ENCODE results near the gene RARB.

RARB gene

DNA sequence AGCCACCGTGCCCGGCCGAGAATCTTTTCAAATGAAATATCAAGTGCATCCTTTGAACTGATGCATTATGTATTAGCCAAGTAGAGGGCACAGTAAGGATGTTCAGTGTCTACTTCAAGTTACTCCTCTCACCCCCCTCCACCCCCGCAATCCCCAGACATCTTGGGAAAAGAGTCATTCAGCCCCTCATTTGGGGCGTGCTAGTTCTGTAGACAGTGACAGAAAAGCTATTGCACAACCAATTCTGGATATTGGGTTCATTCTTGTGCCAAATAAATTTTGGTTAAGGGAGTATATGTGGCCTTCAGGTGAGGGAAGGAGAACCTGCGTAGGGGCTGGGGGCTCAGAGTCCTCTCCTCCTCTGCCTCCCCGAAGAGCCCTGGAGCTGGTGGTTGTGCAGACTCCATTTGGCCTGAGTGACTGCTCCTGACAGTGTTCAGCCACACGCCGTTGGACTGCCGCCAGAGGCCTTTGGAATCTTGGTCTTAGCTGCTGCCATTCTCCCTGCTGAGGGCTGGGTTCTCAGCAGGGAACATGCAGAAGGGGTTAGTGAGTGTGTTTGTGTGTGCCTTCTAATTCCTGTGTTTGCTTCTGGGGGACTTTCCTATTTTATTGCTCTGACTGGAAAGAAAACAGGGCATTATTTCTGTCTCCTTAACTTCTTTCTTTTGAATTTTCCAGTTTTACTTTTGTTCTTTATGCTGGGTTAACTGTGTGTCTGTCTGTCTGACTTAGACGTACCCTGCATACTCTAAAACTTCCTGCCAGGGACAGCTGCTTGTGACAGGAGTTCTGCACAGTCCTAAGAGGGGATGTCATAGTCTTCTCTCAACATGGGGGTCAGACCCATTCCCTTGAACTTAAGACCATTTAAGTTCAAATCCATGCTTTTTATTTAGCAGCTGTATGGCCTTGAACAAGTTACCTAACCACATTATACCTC, 21.0 kb downstream of the RARB start:
- TF ChIP-seq, protein P1, sequence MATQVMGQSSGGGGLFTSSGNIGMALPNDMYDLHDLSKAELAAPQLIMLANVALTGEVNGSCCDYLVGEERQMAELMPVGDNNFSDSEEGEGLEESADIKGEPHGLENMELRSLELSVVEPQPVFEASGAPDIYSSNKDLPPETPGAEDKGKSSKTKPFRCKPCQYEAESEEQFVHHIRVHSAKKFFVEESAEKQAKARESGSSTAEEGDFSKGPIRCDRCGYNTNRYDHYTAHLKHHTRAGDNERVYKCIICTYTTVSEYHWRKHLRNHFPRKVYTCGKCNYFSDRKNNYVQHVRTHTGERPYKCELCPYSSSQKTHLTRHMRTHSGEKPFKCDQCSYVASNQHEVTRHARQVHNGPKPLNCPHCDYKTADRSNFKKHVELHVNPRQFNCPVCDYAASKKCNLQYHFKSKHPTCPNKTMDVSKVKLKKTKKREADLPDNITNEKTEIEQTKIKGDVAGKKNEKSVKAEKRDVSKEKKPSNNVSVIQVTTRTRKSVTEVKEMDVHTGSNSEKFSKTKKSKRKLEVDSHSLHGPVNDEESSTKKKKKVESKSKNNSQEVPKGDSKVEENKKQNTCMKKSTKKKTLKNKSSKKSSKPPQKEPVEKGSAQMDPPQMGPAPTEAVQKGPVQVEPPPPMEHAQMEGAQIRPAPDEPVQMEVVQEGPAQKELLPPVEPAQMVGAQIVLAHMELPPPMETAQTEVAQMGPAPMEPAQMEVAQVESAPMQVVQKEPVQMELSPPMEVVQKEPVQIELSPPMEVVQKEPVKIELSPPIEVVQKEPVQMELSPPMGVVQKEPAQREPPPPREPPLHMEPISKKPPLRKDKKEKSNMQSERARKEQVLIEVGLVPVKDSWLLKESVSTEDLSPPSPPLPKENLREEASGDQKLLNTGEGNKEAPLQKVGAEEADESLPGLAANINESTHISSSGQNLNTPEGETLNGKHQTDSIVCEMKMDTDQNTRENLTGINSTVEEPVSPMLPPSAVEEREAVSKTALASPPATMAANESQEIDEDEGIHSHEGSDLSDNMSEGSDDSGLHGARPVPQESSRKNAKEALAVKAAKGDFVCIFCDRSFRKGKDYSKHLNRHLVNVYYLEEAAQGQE (IDR thresholded peaks at IDR 0.05; ENCODE audit: insufficient replicate concordance, low read depth) = no peak
- no peak for TF ChIP-seq GABPA (IDR thresholded peaks at IDR 0.05; ENCODE audit: low read depth)
- no peak for TF ChIP-seq SPI1 (IDR thresholded peaks at IDR 0.05; ENCODE audit: borderline replicate concordance, low read depth)
- no peak overlapping the region for H3K27ac ChIP-seq (replicated peaks)
- no peak for DNase-seq (ENCODE audit: low read depth in 1 of 2, low spot score in 1 of 2)
- H3K4me3 ChIP-seq (replicated peaks; ENCODE audit: insufficient read depth, low read length) = no peak overlapping the region
- H3K27me3 ChIP-seq (ENCODE audit: insufficient read depth, poor library complexity, severe bottlenecking) = no peaks in the 10 kb centered on the region

DNA sequence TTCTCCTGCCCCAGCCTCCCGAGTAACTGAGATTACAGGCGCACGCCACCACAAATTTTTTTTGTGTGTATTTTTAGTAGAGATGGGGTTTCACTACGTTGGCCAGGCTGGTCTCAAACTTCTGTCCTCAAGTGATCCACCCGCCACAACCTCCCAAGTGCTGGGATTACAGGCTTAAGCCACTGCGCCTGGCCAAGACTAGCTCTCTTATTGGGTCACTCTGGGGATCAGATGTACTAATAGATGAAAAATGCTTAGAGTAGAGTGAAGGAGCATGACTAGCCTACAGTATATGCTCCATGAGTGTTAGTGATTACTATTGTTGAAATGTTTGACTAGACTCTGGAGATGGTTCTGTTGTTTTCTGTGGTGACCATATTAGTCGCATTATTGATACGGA, 21.8 kb downstream of the RARB start:
- Histone ChIP-seq H3K27me3 (ENCODE audit: insufficient read depth, poor library complexity, severe bottlenecking) (no peaks in the 10 kb centered on the region), H3K27ac (replicated peaks) (no peak overlapping the region), H3K4me3 (replicated peaks; ENCODE audit: insufficient read depth, low read length) (no peak overlapping the region)
- TF ChIP-seq, protein P1 (IDR thresholded peaks at IDR 0.05; ENCODE audit: insufficient replicate concordance, low read depth) = no peak
- DNase-seq (ENCODE audit: low read depth in 1 of 2, low spot score in 1 of 2) = no peak

DNA sequence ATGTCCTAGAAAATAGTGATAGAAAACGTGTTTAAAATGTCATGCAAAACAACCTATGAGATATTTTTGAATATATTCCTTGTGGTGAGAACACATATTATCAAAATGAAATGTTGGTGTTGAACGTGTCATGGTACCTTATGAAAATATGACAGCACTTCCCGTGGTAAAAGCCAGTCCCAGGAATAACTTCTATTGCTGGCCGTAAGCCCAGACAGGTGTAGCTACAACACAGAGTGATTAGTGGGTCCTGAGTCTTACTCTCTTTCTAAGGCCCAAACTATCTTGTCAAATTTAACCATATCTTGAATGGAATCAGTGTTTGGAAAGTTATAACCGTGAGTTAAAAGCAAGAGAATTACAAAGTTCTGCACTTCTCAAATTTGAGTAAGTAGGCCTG, 24.1 kb downstream of the RARB start:
- DNase-seq (ENCODE audit: low read depth in 1 of 2, low spot score in 1 of 2) = no peak
- H3K27ac ChIP-seq (replicated peaks) = no peak overlapping the region
- TF ChIP-seq, protein P1 (IDR thresholded peaks at IDR 0.05; ENCODE audit: insufficient replicate concordance, low read depth) = no peak
- H3K4me3 ChIP-seq (replicated peaks; ENCODE audit: insufficient read depth, low read length) = no peak overlapping the region
- H3K27me3 ChIP-seq (ENCODE audit: insufficient read depth, poor library complexity, severe bottlenecking) = no peaks in the 10 kb centered on the region

DNA sequence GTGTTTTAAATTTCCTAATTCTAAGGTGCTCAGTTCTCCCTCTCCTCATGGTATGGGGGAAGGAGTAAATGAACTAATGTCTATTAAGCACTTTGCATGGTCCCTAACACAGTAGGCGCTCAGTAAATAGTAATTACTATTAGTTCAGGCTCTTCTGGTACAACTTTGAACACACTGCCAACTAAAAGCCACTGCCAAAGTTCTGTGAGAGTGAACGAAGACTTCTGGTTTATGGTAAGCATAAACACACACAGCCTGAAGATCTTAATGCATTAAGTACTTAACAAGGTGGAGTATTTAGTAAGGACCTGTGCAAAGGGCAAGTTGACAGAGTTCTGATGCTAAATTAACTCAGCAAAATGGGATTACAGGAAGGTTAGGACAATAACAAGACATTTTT, 24.7 kb downstream of the RARB start:
- H3K27ac ChIP-seq (replicated peaks) = no peak overlapping the region
- H3K4me3 ChIP-seq (replicated peaks; ENCODE audit: insufficient read depth, low read length) = no peak overlapping the region
- no peak for DNase-seq (ENCODE audit: low read depth in 1 of 2, low spot score in 1 of 2)
- H3K27me3 ChIP-seq (ENCODE audit: insufficient read depth, poor library complexity, severe bottlenecking) = no peaks in the 10 kb centered on the region
- TF ChIP-seq POLR2AphosphoS5 (IDR thresholded peaks at IDR 0.05; ENCODE audit: low read depth) = no peak

DNA sequence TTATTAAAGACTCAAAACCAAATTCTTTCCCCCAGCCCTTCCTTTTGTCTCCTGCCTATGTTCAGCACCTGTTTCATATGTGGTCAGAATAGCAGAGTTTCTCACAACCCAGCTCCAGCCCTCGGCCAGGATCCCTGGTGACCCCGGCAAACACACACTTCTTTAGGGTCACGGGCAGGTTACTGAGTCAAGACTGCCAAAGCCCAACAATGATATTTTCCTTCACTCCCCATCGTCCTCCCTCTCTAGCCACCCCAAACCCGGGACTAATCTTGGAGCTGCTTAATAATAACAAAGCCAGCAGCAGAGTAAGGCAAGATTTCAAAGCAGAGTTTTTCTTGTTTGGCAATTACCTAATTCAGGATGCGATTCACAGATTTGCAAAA, 25.5 kb downstream of the RARB start:
- Histone ChIP-seq H3K27me3 (ENCODE audit: insufficient read depth, poor library complexity, severe bottlenecking) (no peaks in the 10 kb centered on the region), H3K4me3 (replicated peaks; ENCODE audit: insufficient read depth, low read length) (no peak overlapping the region), H3K27ac (replicated peaks) (no peak overlapping the region)
- TF ChIP-seq POLR2AphosphoS5 (IDR thresholded peaks at IDR 0.05; ENCODE audit: low read depth) = no peak
- TF ChIP-seq GABPA (IDR thresholded peaks at IDR 0.05; ENCODE audit: low read depth) = no peak
- TF ChIP-seq, protein P2, sequence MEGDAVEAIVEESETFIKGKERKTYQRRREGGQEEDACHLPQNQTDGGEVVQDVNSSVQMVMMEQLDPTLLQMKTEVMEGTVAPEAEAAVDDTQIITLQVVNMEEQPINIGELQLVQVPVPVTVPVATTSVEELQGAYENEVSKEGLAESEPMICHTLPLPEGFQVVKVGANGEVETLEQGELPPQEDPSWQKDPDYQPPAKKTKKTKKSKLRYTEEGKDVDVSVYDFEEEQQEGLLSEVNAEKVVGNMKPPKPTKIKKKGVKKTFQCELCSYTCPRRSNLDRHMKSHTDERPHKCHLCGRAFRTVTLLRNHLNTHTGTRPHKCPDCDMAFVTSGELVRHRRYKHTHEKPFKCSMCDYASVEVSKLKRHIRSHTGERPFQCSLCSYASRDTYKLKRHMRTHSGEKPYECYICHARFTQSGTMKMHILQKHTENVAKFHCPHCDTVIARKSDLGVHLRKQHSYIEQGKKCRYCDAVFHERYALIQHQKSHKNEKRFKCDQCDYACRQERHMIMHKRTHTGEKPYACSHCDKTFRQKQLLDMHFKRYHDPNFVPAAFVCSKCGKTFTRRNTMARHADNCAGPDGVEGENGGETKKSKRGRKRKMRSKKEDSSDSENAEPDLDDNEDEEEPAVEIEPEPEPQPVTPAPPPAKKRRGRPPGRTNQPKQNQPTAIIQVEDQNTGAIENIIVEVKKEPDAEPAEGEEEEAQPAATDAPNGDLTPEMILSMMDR (IDR thresholded peaks at IDR 0.05; ENCODE audit: insufficient read depth, low read length) = no peak
- TF ChIP-seq SPI1 (IDR thresholded peaks at IDR 0.05; ENCODE audit: borderline replicate concordance, low read depth) = no peak
- TF ChIP-seq, protein P1 (IDR thresholded peaks at IDR 0.05; ENCODE audit: insufficient replicate concordance, low read depth) = no peak
- no peak for DNase-seq (ENCODE audit: low read depth in 1 of 2, low spot score in 1 of 2)
